NCI-H69 (cell line): Measurements from ENCODE around the gene BEND6.

Experiments
- DNase-seq: peaks from one replicate; lab custom pipeline; 2025; lab: John Stamatoyannopoulos, UW

BEND6 gene

GRCh38 chr6:56954403-56955170 lies at the start of gene BEND6:
Gene BEND6, plus strand, starts transcription at chr6:56955107. Its CDS starts 26,704 bp downstream, at chr6:56981811.
- peak; percentile 93 for DNase-seq

DNA sequence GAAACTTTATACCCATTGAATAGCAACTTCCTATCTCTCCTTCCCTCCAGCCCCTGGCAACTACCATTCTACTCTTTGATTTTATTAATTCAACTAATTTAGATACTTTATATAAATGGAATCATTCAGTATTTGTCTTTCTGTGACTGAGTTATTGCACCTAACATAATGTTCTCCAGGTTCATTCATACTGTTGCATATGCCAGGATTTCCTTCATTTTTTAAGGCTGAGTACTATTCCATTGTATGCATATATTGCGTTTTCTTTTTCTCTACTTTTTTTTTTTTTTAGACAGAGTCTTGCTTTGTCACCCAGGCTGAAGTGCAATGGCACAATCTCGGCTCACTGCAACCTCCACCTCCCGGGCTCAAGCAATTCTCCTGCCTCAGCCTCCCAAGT lies 49.5 kb upstream of the BEND6 start:
- DNase-seq, result no peak

GRCh38 chr6:56906752-56907151 lies 48.2 kb upstream of the BEND6 start:
- DNase-seq, result no peak

GRCh38 chr6:56909115-56909907 lies 45.6 kb upstream of the BEND6 start:
- DNase-seq, result no peak

DNA sequence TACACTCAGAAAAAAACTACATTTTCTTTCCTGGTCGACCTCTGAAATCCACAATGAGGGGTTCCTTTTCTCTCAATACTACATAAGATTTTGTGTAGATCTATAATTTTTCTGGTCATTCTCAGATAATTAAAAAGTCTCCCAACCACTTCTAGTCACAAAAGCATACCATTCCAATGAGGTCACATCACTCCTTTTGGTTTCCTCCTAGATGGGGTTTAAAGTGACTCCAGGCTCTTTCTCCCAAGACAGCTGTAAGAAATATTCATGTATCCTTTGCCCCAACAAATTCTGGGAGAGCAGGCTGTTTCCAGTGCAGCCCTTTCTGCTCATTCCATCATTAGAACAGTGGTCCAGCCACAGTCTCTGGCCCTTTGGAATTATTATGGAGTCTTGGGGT lies 43.1 kb upstream of the BEND6 start:
- no peak for DNase-seq

DNA sequence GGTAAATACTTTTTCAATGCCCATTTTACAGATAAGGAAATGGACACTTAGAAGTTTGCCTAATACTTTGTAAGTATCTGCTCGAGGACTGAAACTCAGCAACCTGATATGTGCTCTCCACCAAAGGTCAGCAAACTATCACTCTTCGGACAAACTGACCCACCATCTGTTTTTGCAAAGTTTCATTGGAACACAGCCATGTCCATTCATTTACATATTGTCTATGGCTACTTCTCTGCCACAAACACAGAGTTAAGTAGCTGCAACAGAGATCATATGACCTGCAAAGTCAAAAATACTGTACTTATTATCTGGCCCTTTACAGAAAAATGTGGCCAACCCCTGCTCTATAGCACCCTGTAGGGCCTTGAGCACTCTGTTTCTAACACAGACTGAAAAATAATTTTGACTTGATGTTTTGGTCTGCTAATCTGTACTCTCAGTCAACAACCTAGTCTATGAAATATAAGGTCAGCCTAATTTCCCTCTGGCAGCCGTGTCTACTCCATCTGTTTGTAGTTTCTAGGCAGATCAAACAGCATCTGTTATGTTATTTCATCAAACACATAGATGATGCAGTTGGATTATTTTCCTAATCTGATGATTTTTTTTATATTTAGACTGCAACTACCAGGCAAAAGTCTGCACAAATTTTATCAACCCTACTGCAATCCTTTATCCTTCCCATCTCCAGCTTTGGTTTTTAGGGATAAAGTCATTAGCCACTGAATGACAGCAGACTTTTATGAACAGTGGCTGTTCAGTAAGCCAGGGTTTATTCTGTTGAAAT lies 41.4 kb upstream of the BEND6 start:
- peak; percentile 54 for DNase-seq

- peak; percentile 88 for DNase-seq
These were observed 39.9 kb upstream of the BEND6 start for GRCh38 chr6:56914798-56915658.

DNA sequence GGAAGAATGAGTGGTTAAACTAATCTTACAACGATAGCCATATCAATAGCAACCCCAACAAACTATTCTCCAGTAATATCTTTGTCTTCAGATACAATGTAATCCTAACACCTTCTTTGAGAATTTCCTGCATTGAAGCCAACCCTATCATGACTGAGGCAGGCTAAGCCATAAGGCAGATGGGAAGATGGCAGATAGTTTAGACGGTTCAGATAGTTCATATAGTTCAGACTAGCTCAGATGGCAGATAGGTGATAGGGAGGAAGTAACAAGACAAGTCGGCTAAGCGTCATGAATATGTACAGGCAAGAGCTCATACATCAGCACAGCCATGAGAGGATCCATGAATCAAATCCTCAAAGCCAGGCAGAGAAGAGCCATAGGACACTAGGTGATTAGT lies 39.1 kb upstream of the BEND6 start:
- no peak for DNase-seq

DNA sequence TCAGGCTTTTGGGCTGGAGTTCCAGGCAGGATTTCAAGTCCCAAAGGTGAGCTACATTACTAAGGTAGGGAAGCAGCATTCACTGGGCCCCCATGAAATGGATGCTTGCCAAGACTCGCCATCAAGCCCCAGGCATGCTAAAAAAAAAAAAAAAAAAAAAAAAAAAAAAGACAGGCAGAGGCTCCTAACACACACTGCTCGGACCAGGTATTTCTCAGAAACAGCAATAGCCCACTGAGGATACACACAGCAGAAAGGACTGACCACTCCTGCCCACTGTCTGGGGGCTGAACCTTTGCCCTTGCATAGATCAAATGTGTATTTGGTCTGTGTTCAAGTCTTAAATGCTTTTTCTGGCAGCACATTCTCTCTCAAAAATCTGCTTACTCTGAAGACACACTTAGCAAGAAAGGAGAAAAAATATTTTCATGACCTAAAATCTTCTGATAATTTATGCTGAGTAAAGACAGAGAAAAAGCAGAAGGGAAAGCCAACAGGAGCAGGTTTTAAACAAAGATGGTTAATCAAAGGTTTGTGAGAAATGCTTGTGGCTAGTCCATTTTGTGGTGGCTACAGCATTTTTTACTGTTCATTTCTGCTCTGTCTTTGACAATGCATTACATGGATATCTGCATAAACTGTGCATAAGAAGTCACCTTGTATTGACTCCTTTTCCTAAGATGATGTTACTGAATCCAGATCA lies 37.9 kb upstream of the BEND6 start:
- DNase-seq, result peak; percentile 60

- no peak for DNase-seq
These were observed 32.3 kb upstream of the BEND6 start for GRCh38 chr6:56922645-56923044.

DNA sequence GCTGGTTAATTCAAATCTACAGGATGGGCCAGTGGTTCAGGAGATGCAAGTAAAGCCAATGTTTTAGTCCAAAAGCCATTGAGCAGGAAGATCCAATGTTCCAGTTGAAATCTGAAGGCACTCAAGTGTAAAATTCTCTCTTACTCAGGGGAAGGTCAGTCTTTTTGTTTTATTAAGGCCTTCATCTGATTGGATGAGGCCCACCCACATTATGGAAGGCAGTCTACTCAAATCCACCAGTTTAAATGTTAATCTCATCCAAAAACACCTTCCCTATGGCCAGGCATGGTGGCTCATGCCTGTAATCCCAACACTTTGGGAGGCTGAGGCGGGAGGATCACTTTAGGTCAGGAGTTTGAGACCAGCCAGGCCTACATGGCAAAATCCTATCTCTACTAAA lies 31.3 kb upstream of the BEND6 start:
- DNase-seq, result no peak

- no peak for DNase-seq
These were observed 27.1 kb upstream of the BEND6 start for GRCh38 chr6:56927538-56928453.

DNA sequence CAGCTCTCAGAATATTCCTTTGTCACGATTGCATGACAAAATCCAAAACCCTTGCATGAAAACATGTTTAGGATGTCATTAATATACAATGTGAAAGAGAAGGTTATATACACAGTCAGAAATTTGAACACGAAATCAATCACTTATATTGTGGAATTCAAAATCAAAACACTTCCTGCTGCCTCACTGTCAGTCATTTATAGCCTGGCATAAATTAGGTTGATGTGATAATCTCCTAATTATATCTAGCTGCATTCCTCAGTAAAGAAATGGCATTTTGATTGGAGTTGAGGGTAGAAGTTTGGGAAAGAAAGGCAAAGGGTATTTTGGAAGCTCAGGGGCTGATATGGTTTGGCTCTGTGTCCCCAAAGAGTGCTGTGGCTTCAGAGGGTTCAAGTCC lies 24.1 kb upstream of the BEND6 start:
- DNase-seq, result no peak

DNA sequence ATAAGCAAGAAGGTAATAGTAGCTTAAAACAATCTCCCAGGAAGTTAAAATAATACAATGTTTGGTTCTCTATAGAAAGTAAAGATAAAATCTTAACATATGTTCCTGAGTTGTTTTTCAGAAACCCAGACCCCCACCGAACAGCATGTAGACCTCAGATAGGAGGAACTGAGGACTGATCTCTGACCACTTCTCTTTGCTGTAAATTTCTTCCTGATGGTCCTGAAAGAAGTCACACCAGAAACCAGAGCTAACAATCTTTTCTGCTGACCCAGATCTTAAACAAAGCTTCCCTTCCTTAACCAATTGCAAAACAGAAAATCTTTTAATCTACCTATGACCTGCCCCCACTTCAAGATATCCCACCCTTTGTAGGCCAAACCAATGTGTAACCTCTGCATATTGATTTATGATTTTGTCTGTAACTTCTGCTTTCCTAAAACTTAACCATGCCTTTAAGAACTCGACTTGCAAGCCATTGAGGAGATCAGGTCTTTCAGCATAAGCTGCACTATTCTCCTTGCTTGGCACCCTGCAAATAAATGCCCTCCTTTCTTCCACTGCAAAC lies 21.9 kb upstream of the BEND6 start:
- DNase-seq, result no peak

DNA sequence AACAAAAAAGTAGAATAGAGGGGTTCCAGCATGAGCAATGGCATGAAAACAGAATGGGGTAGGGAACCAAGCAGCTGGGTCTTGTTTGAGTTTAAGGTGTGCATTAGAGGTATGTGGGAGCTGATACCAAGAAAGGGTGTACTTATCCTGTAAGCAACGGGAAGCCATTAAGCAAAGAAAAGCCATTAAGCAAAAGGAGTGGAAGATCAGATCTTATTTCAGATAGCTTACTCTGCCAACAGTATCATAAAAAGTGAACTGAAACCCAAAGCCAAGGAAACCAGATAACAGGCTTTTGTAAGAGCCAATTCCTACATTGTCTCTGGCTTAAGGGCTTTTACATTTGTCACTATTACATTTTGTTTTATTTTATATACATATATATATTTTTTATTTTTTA lies 21.3 kb upstream of the BEND6 start:
- peak; percentile 38 for DNase-seq

DNA sequence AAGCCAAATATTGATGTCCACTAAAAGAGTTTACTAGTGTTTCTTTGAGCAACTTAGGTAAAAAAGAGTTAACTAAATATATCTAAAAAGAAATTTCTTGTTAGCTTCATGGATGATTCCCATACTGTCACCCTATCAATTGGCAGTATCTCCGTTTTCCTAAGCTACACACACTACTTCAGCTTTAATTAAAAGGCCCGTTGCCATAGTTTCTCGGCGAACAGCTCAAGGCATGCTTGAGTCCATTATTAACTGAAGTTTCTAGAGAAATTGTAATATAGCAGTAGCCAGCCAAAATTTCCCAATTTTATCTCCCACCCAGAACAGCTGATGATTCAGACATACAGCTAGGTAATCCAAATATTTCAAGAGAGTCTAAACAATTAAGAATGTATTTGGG lies 20.0 kb upstream of the BEND6 start:
- peak; percentile 35 for DNase-seq

- no peak for DNase-seq
These were observed 18.4 kb upstream of the BEND6 start for GRCh38 chr6:56936466-56936865.

GRCh38 chr6:56938649-56939191 lies 16.2 kb upstream of the BEND6 start:
- peak; percentile 16 for DNase-seq

DNA sequence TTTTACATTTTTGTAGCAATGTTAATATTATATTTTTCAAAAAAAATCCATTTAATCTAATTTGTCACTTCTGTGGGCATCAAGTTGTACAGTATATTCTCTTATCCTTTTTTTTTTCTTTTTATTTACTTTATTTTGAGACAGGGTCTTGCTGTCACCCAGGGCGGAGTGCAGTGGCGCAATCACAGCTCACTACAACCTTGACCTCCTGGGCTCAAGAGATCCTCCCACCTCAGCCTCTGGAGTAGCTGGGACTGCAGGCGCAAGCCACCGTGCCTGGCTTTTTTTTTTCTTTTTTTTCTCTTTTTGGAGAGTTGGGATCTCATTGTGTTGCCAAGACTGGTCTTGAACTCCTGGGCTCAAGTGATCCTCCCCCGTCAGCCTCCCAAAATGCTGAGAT lies 14.4 kb upstream of the BEND6 start:
- DNase-seq, result no peak
